ENCODE measurements around the gene SPCS3. TPM values are rescaled to one million over a fixed set of nuclear protein-coding genes. Genes with fewer than 3 reads are reported as not detected.

The SPCS3 gene
- total and polyA plus RNA-seq, 7 donors = 20.8 to 75.8 (median 44.8) TPM

DNA sequence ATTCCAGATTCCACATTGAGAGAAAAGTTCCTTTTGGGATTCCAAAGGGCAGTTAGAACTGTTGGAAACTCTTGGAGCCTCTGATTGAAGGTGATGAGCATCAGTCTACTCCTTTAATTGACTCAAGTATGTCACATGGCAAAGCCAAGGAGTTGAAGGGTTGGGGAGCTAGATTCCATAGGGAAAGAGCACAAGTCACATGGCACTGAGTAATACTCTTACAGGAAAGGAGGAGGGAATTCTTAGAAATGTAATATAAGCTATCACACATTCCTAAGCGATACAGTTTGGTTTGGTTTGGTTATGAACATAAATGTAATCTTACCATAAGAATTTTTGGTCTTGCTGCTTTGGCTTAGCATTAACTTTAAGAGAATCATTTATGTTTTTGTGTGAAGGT lies 15.7 kb downstream of the SPCS3 start:
- Histone ChIP-seq H3K9me3 (no peaks in the 10 kb centered on the region), H3K4me1 (peaks cover 3% of the 10 kb centered on the region), H3K36me3 (ENCODE audit: insufficient read depth in 1 of 2, low read depth in 1 of 2) (peaks cover under 1 to 21% of the 10 kb centered on the region in 2 donors), H3K27me3 (ENCODE audit: insufficient read depth in 3 of 3, low read length in 2 of 3) (no peaks in the 10 kb centered on the region), H3K4me3 (no peak overlapping the region), H3K27ac (no peak overlapping the region)
- TF ChIP-seq, protein P1, sequence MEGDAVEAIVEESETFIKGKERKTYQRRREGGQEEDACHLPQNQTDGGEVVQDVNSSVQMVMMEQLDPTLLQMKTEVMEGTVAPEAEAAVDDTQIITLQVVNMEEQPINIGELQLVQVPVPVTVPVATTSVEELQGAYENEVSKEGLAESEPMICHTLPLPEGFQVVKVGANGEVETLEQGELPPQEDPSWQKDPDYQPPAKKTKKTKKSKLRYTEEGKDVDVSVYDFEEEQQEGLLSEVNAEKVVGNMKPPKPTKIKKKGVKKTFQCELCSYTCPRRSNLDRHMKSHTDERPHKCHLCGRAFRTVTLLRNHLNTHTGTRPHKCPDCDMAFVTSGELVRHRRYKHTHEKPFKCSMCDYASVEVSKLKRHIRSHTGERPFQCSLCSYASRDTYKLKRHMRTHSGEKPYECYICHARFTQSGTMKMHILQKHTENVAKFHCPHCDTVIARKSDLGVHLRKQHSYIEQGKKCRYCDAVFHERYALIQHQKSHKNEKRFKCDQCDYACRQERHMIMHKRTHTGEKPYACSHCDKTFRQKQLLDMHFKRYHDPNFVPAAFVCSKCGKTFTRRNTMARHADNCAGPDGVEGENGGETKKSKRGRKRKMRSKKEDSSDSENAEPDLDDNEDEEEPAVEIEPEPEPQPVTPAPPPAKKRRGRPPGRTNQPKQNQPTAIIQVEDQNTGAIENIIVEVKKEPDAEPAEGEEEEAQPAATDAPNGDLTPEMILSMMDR (IDR thresholded peaks at IDR 0.05) = no peak
- intact Hi-C loops (cut with DNase I) = no loop called here
- DNase-seq (no peak), ATAC-seq (no peak)
- WGBS, 3 donors = 75 to 88% (median 83%) methylated on average over 1 of the region's 1 CpG

DNA sequence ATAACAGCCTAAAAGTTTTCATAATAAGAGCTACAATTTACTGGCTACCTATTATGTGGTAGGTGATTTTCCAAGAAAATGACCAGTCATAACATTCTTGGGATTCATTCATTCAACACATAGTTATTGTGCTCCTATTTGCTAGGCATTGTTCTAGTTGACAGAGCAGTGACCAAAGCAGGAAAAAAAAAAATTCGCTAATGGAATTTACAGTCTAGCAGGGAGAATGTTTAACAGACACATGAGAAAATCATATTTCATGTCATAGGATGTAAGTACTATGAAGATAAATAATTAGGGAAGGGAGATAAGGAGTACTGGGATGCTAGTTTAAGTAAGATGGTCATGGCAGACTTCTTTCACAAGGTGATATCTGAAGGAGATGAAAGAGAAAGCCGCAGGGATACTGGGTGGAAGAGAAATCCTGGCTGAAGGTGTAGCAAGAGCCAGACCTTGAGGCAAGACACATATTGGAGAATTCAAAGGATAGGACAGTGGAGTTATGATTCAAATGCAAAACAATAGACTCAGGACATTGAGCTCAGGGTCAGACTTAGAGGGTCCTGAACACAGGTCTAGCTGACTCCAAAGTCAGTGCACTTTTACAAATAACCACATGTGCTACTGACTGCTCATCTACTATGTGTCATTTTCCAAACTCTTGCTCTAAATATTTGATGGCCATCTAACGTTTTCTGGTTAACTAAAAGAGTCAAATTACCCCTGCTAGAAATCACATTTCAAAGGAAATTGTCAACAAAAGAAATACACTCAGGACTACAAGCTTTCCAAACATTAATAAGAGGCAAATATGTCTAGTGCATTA lies 20.4 kb downstream of the SPCS3 start:
- no peak for DNase-seq
- TF ChIP-seq, protein P1 (IDR thresholded peaks at IDR 0.05) = no peak
- peak in 1 of 4 donors; percentile 50 for ATAC-seq
- Histone ChIP-seq H3K4me1 (peaks cover 12% of the 10 kb centered on the region), H3K4me3 (peak overlapping the region; percentile 59), H3K27ac (no peak overlapping the region), H3K9me3 (peaks cover 6% of the 10 kb centered on the region), H3K27me3 (ENCODE audit: insufficient read depth in 3 of 3, low read length in 2 of 3) (no peaks in the 10 kb centered on the region), H3K36me3 (ENCODE audit: insufficient read depth in 1 of 2, low read depth in 1 of 2) (no peaks in the 10 kb centered on the region)
- WGBS, 3 donors = 40 to 51% (median 49%) methylated on average over 3 of the region's 3 CpGs
- intact Hi-C loops (cut with DNase I) = loop anchor here (2.0 to 5.0 kb wide), 4 partner anchors 191 to 393 kb away; no protein-coding TSS in a partner anchor

GRCh38 chr4:176340871-176341685 lies 21.3 kb downstream of the SPCS3 start:
- TF ChIP-seq, protein P1 (IDR thresholded peaks at IDR 0.05) = peak; percentile 73
- 32 to 40% (median 38%) methylated on average over 8 of the region's 8 CpGs for WGBS, 3 donors
- Histone ChIP-seq H3K36me3 (ENCODE audit: insufficient read depth in 1 of 2, low read depth in 1 of 2) (no peaks in the 10 kb centered on the region), H3K27ac (no peak overlapping the region), H3K4me3 (peak overlapping the region; percentile 59), H3K9me3 (peaks cover 6% of the 10 kb centered on the region), H3K4me1 (peaks cover 12% of the 10 kb centered on the region), H3K27me3 (ENCODE audit: insufficient read depth in 3 of 3, low read length in 2 of 3) (no peaks in the 10 kb centered on the region)
- DNase-seq (no peak), ATAC-seq (peak; percentile 46 to 85 (median 56))
- intact Hi-C loops (cut with DNase I) = loop anchor here (2.0 to 5.0 kb wide), 4 partner anchors 192 to 394 kb away; no protein-coding TSS in a partner anchor

- ATAC-seq (no peak), DNase-seq (no peak)
- Histone ChIP-seq H3K4me1 (peaks cover 12% of the 10 kb centered on the region), H3K27ac (no peak overlapping the region), H3K27me3 (ENCODE audit: insufficient read depth in 3 of 3, low read length in 2 of 3) (no peaks in the 10 kb centered on the region), H3K36me3 (ENCODE audit: insufficient read depth in 1 of 2, low read depth in 1 of 2) (no peaks in the 10 kb centered on the region), H3K4me3 (no peak overlapping the region), H3K9me3 (peaks cover 6% of the 10 kb centered on the region)
- intact Hi-C loops (cut with DNase I) = loop anchor here (2.0 to 5.0 kb wide), 3 partner anchors 195 to 395 kb away; no protein-coding TSS in a partner anchor
- TF ChIP-seq, protein P1 (IDR thresholded peaks at IDR 0.05) = no peak
- WGBS, 3 donors = 90 to 97% (median 97%) methylated on average over 7 of the region's 7 CpGs
Measured at GRCh38 chr4:176342384-176342783, 22.6 kb downstream of the SPCS3 start.

All from psoas muscle (tissue), 8 donors.